GM12878 (cell line): ENCODE results near the gene RTN4RL1. TPM values are rescaled to one million over a fixed set of nuclear protein-coding genes. Genes with fewer than 3 reads are reported as not detected.
A peak's percentile ranks its signal among the peaks of the same experiment; 100 is the strongest.

Source experiments
- BRCA1 ChIP-seq: IDR thresholded peaks from 2 replicates; pipeline ENCODE4 v1.6.1; 2011; ENCODE audit warnings: low read depth, low read length, improper control_type of control experiment
- CBX3 ChIP-seq: fragments of 200-600 bp; sonication (generic); IDR thresholded peaks from 2 replicates; pipeline ENCODE4 v1.6.1; 2016; ENCODE audit warnings: low read depth, borderline replicate concordance
- EED ChIP-seq: sonication (generic); IDR thresholded peaks from 2 replicates; pipeline ENCODE4 v1.6.1; 2016; ENCODE audit warnings: antibody characterized with exemption, low read depth
- EP300 ChIP-seq, 2 experiments: fragments of 150-350 bp in 1 of 2; IDR thresholded peaks; 2 replicates each; pipeline ENCODE4 v1.6.1; 2011 to 2012; ENCODE audit warnings: low read depth in 2 of 2, low read length in 2 of 2, borderline replicate concordance in 1 of 2, improper control_type of control experiment in 1 of 2, inconsistent platforms in 1 of 2; ENCODE audit not compliant: control insufficient read depth in 1 of 2
- HCFC1 ChIP-seq: fragments of 150-350 bp; IDR thresholded peaks from 2 replicates; pipeline ENCODE4 v1.6.1; 2014; ENCODE audit warnings: low read length
- HDAC2 ChIP-seq: fragments of 200-600 bp; sonication (generic); IDR thresholded peaks from 2 replicates; pipeline ENCODE4 v1.6.1; 2017
- HDAC6 ChIP-seq: fragments of 200-600 bp; sonication (generic); IDR thresholded peaks from one replicate; pipeline ENCODE4 v1.8.0; 2017; ENCODE audit warnings: antibody characterized with exemption; ENCODE audit not compliant: unreplicated experiment
- IKZF1 ChIP-seq: fragments of 450-650 bp; conservative IDR thresholded peaks from 2 replicates; pipeline ENCODE4 v1.6.1; 2017; ENCODE audit warnings: antibody characterized with exemption, mild to moderate bottlenecking
- LARP7 ChIP-seq: fragments of 450-650 bp; IDR thresholded peaks from 2 replicates; pipeline ENCODE4 v1.6.1; 2017; ENCODE audit warnings: mild to moderate bottlenecking
- MEF2B ChIP-seq: fragments of 450-650 bp; IDR thresholded peaks from 2 replicates; pipeline ENCODE4 v1.6.1; 2018; ENCODE audit warnings: mild to moderate bottlenecking, moderate library complexity; ENCODE audit not compliant: partially characterized antibody, poor library complexity, severe bottlenecking
- SMARCA5 ChIP-seq: fragments of 450-650 bp; IDR thresholded peaks from 2 replicates; pipeline ENCODE4 v1.6.1; 2017; ENCODE audit warnings: mild to moderate bottlenecking
- TAF1 ChIP-seq: IDR thresholded peaks from 2 replicates; pipeline ENCODE4 v1.6.1; 2011; ENCODE audit warnings: mild to moderate bottlenecking, low read depth, low read length, borderline replicate concordance
- TARDBP ChIP-seq: IDR thresholded peaks from 2 replicates; pipeline ENCODE4 v1.6.1; 2016; ENCODE audit warnings: borderline replicate concordance
- TCF12 ChIP-seq: IDR thresholded peaks from 2 replicates; pipeline ENCODE4 v1.6.1; 2011; ENCODE audit warnings: low read depth, mild to moderate bottlenecking, low read length
- polyA plus RNA-seq, 11 experiments: library from polyadenylated mRNA; depleted of rRNA in 4 of 11; unstranded in 6 of 11; stranded (reverse) in 5 of 11; fragments of >200 nt; fragmentation: Nextera tagmentation in 4 of 11; fragmentation: Illumina TruSeq in 1 of 11; extraction: Ambion mirVana in 4 of 11; extraction: Trizol in 1 of 11; gene quantifications; 1 replicate in 1 of 11; 2 replicates in 10 of 11; pipeline versions ENCODE4 v1.2.1 to v1.2.3, GENCODE V29; 2011 to 2016; ENCODE audit warnings: inconsistent platforms in 2 of 11, missing spikeins in 2 of 11, low read depth in 1 of 11
- total RNA-seq, 4 experiments: library from RNA; depleted of rRNA in 3 of 4; stranded (reverse); fragments of >200 nt in 3 of 4; fragmentation: Illumina TruSeq in 1 of 4; extraction: Trizol in 1 of 4; gene quantifications; 2 replicates each; pipeline versions ENCODE4 v1.2.1 to v1.2.3, GENCODE V29; 2013 to 2021
- TF ChIP-seq, protein P1 (sequence below): IDR thresholded peaks from 2 replicates; pipeline ENCODE4 v1.6.1; 2012; ENCODE audit warnings: improper control_type of control experiment, low read depth, low read length; ENCODE audit not compliant: insufficient replicate concordance
- TF ChIP-seq, protein P2 (sequence below): fragments of 450-650 bp; IDR thresholded peaks from 2 replicates; pipeline ENCODE4 v1.6.1; 2017; ENCODE audit warnings: borderline replicate concordance
- TF ChIP-seq, protein P3 (sequence below): fragments of 450-650 bp; IDR thresholded peaks from 2 replicates; pipeline ENCODE4 v1.6.1; 2018; ENCODE audit warnings: borderline replicate concordance, mild to moderate bottlenecking; ENCODE audit not compliant: partially characterized antibody
- TF ChIP-seq, protein P4 (sequence below): IDR thresholded peaks from 2 replicates; pipeline ENCODE4 v1.6.1; 2012; ENCODE audit warnings: low read depth, low read length, improper control_type of control experiment

RTN4RL1 gene
- total and polyA plus RNA-seq, 10 of the 15 experiments (the other 5 are each of a cell fraction or from before 2014, with no cell fraction given) = 0.08 to 0.11 (median 0.10) TPM; not detected in 7

GRCh38 chr17:2055292-2056205, 30.4 kb upstream of the RTN4RL1 start (continued):
- TF ChIP-seq EP300 (IDR thresholded peaks at IDR 0.05; ENCODE audit: borderline replicate concordance in 1 of 2, control insufficient read depth in 1 of 2, low read depth in 2 of 2, low read length in 2 of 2) = no peak
- peak; percentile 2; the same call in 1 of the 2 replicates for TF ChIP-seq LARP7
- no peak for TF ChIP-seq MEF2B
- TF ChIP-seq, protein P1, sequence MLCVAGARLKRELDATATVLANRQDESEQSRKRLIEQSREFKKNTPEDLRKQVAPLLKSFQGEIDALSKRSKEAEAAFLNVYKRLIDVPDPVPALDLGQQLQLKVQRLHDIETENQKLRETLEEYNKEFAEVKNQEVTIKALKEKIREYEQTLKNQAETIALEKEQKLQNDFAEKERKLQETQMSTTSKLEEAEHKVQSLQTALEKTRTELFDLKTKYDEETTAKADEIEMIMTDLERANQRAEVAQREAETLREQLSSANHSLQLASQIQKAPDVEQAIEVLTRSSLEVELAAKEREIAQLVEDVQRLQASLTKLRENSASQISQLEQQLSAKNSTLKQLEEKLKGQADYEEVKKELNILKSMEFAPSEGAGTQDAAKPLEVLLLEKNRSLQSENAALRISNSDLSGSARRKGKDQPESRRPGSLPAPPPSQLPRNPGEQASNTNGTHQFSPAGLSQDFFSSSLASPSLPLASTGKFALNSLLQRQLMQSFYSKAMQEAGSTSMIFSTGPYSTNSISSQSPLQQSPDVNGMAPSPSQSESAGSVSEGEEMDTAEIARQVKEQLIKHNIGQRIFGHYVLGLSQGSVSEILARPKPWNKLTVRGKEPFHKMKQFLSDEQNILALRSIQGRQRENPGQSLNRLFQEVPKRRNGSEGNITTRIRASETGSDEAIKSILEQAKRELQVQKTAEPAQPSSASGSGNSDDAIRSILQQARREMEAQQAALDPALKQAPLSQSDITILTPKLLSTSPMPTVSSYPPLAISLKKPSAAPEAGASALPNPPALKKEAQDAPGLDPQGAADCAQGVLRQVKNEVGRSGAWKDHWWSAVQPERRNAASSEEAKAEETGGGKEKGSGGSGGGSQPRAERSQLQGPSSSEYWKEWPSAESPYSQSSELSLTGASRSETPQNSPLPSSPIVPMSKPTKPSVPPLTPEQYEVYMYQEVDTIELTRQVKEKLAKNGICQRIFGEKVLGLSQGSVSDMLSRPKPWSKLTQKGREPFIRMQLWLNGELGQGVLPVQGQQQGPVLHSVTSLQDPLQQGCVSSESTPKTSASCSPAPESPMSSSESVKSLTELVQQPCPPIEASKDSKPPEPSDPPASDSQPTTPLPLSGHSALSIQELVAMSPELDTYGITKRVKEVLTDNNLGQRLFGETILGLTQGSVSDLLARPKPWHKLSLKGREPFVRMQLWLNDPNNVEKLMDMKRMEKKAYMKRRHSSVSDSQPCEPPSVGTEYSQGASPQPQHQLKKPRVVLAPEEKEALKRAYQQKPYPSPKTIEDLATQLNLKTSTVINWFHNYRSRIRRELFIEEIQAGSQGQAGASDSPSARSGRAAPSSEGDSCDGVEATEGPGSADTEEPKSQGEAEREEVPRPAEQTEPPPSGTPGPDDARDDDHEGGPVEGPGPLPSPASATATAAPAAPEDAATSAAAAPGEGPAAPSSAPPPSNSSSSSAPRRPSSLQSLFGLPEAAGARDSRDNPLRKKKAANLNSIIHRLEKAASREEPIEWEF = no peak
- TF ChIP-seq, protein P2, sequence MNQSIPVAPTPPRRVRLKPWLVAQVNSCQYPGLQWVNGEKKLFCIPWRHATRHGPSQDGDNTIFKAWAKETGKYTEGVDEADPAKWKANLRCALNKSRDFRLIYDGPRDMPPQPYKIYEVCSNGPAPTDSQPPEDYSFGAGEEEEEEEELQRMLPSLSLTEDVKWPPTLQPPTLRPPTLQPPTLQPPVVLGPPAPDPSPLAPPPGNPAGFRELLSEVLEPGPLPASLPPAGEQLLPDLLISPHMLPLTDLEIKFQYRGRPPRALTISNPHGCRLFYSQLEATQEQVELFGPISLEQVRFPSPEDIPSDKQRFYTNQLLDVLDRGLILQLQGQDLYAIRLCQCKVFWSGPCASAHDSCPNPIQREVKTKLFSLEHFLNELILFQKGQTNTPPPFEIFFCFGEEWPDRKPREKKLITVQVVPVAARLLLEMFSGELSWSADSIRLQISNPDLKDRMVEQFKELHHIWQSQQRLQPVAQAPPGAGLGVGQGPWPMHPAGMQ = no peak
- TF ChIP-seq TARDBP = no peak
- TF ChIP-seq EED = no peak
- TF ChIP-seq BRCA1 = no peak
- no peak for TF ChIP-seq CBX3
- TF ChIP-seq TAF1 = peak; percentile 27; the same call in 1 of the 2 replicates
- TF ChIP-seq, protein P3, sequence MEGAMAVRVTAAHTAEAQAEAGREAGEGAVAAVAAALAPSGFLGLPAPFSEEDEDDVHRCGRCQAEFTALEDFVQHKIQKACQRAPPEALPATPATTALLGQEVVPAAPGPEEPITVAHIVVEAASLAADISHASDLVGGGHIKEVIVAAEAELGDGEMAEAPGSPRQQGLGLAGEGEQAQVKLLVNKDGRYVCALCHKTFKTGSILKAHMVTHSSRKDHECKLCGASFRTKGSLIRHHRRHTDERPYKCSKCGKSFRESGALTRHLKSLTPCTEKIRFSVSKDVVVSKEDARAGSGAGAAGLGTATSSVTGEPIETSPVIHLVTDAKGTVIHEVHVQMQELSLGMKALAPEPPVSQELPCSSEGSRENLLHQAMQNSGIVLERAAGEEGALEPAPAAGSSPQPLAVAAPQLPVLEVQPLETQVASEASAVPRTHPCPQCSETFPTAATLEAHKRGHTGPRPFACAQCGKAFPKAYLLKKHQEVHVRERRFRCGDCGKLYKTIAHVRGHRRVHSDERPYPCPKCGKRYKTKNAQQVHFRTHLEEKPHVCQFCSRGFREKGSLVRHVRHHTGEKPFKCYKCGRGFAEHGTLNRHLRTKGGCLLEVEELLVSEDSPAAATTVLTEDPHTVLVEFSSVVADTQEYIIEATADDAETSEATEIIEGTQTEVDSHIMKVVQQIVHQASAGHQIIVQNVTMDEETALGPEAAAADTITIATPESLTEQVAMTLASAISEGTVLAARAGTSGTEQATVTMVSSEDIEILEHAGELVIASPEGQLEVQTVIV = no peak
- TF ChIP-seq IKZF1 = no peak
- 0 out of 2 replicates have a peak, but pooled peaks have one; percentile 38 for TF ChIP-seq TCF12
- TF ChIP-seq HDAC6 = no peak
- no peak for TF ChIP-seq HDAC2
- TF ChIP-seq, protein P4, sequence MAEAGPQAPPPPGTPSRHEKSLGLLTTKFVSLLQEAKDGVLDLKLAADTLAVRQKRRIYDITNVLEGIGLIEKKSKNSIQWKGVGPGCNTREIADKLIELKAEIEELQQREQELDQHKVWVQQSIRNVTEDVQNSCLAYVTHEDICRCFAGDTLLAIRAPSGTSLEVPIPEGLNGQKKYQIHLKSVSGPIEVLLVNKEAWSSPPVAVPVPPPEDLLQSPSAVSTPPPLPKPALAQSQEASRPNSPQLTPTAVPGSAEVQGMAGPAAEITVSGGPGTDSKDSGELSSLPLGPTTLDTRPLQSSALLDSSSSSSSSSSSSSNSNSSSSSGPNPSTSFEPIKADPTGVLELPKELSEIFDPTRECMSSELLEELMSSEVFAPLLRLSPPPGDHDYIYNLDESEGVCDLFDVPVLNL = no peak
- no peak for TF ChIP-seq HCFC1
- TF ChIP-seq SMARCA5 = no peak
